T-helper 1 cell treated with Interleukin-12 subunit alpha and Interleukin-12 subunit beta and Interleukin-4 antibody, amounts not matched to agents 30 μg/mL and 1 μg/mL, for 36 hours (primary cell): ENCODE results near the gene RBM23.
A peak's percentile ranks its signal among the peaks of the same experiment; 100 is the strongest.
"Not testable (repeated sequence)": the region's sequence is repeated elsewhere in the genome, so short reads cannot be mapped to it uniquely, and the experiment has no call there.

Experiments
- H3K27ac Mint-ChIP-seq: one replicate; pipeline ENCODE4 v1.8.0; 2021; ENCODE audit warnings: mild to moderate bottlenecking, mixed read lengths
- H3K27me3 Mint-ChIP-seq: one replicate; pipeline ENCODE4 v1.8.0; 2021; ENCODE audit warnings: low read depth, mixed read lengths
- H3K36me3 Mint-ChIP-seq: one replicate; pipeline ENCODE4 v1.8.0; 2021; ENCODE audit warnings: low read depth, mixed read lengths
- H3K4me1 Mint-ChIP-seq: one replicate; pipeline ENCODE4 v1.8.0; 2021; ENCODE audit warnings: low read depth, mixed read lengths
- H3K4me3 Mint-ChIP-seq: one replicate; pipeline ENCODE4 v1.8.0; 2021; ENCODE audit warnings: mild to moderate bottlenecking, moderate library complexity, mixed read lengths
- H3K9me3 Mint-ChIP-seq: one replicate; pipeline ENCODE4 v1.8.0; 2021; ENCODE audit warnings: mixed read lengths

The RBM23 gene

DNA sequence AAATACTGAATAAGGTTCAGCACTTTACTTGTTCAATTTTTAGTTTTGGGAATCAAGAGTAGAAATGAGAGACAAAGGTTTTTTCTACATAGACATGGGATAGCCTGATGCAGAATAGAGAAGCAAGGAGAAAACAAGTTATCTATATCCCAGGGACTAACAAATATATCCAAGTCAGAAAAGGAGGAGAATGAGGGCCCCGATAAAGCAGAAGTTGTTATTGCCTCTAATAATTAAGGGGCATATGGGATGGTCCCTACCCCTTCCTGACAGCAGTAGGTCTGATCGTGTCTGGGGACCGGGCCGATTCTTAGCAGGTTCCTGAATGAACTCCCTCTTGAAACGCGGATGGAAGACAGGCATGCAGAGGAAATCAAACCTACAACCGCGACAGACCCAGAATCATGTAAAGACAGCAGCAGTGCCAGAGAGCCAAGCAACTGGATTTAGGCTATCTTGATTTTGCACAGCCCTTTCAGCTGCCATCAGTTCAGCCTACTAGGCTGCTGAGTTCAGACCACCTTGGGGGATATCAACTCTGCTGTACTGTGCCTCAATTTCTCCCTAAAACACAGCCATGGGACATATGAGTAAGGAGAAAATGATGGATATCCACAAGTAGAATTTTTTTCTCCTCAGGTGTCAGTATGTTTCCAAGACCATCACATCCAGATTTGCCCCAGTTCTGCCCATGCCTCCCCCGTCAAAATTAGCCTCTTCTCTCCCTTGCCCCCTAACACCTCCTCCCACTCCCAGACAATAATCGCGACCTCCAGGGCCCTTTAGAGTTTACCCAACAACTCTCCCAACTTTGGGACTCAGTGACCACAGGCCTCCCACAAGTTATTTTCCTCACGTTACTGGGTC is 9.5 kb upstream of the RBM23 start:
- Mint-ChIP-seq H3K4me1 (peaks cover 24% of the 10 kb centered on the region), H3K9me3 (no peaks in the 10 kb centered on the region), H3K27ac (no peak overlapping the region), H3K36me3 (peaks cover 23% of the 10 kb centered on the region), H3K4me3 (no peak overlapping the region), H3K27me3 (no peaks in the 10 kb centered on the region)

- H3K36me3 Mint-ChIP-seq = peaks cover 38% of the 10 kb centered on the region
- peaks cover 31% of the 10 kb centered on the region for H3K4me1 Mint-ChIP-seq
- no peaks in the 10 kb centered on the region for H3K9me3 Mint-ChIP-seq
- H3K4me3 Mint-ChIP-seq = no peak overlapping the region
- H3K27me3 Mint-ChIP-seq = no peaks in the 10 kb centered on the region
- no peak overlapping the region for H3K27ac Mint-ChIP-seq
Observed at GRCh38 chr14:22926316-22926715, 7.4 kb upstream of the RBM23 start.

DNA sequence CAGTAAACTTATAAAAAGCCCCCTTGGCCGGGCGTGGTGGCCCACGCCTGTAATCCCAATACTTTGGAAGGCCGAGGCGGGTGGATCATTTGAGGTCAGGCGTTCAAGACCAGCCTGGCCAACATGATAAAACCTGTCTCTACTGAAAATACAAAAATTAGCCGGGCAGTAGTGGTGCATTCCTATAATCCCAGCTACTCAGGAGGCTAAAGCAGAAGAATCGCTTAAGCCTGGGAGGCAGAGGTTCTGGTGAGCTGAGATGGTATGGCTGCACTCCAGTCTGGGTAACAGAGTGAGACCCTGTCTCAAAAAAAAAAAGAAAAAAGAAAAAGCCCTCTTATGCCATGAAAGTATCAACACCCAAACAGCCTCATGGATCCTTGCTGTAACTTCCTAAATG is 6.6 kb upstream of the RBM23 start:
- no peak overlapping the region for H3K27ac Mint-ChIP-seq
- no peaks in the 10 kb centered on the region for H3K27me3 Mint-ChIP-seq
- peaks cover 43% of the 10 kb centered on the region for H3K36me3 Mint-ChIP-seq
- H3K9me3 Mint-ChIP-seq = no peaks in the 10 kb centered on the region
- H3K4me3 Mint-ChIP-seq = no peak overlapping the region
- H3K4me1 Mint-ChIP-seq = peaks cover 36% of the 10 kb centered on the region

GRCh38 chr14:22923746-22924145 is 4.8 kb upstream of the RBM23 start:
- H3K27me3 Mint-ChIP-seq = peaks cover 4% of the 10 kb centered on the region
- H3K4me1 Mint-ChIP-seq = peaks cover 47% of the 10 kb centered on the region
- H3K36me3 Mint-ChIP-seq = peaks cover 46% of the 10 kb centered on the region
- H3K27ac Mint-ChIP-seq = no peak overlapping the region
- no peaks in the 10 kb centered on the region for H3K9me3 Mint-ChIP-seq
- no peak overlapping the region for H3K4me3 Mint-ChIP-seq

DNA sequence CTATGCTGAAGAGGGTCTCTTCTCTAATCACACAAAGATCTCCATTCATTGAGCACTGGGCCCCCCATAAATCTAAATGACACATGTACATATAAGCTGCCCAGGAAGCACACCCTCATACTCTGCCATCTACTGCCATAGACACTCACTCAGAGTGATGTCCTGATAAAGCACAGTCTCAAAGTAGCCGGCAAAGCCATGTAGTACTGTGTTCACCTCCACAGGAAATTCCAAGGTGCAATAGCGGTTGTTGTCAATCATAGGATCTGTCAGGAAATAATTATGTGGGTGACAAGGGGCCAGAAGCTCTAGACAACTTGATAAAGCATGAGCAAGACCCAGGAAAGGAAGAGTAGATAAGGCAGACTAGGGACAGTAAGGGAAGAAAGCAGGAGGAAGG is 3.3 kb upstream of the RBM23 start:
- Mint-ChIP-seq H3K4me3 (no peak overlapping the region), H3K9me3 (no peaks in the 10 kb centered on the region), H3K27ac (no peak overlapping the region), H3K27me3 (peaks cover 4% of the 10 kb centered on the region), H3K36me3 (peaks cover 54% of the 10 kb centered on the region), H3K4me1 (peaks cover 48% of the 10 kb centered on the region)

DNA sequence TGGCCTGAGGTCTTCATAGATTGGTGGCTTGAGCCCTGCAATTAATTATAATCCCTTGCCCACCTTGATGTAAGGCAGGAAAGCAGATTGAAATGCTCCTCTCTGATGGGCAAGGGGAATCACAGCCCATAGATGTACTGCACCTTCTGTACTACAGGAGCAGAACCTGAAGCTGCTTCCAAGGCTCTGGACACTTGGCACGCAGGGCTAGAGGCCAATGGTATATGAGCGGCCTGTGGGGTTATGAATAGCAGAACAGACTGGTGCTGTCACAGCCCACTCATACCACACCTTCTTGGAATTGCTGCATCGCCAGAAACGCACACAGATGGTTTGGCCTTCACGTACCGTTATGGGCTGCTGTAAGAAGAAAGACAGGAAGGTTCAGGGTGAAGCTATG is 1.7 kb upstream of the RBM23 start:
- Mint-ChIP-seq H3K9me3 (no peaks in the 10 kb centered on the region), H3K27me3 (peaks cover 4% of the 10 kb centered on the region), H3K4me1 (peaks cover 42% of the 10 kb centered on the region), H3K27ac (no peak overlapping the region), H3K4me3 (no peak overlapping the region), H3K36me3 (peaks cover 48% of the 10 kb centered on the region)

- H3K27ac Mint-ChIP-seq = peak overlapping the region; percentile 100
- peaks cover 4% of the 10 kb centered on the region for H3K27me3 Mint-ChIP-seq
- peaks cover 44% of the 10 kb centered on the region for H3K36me3 Mint-ChIP-seq
- H3K4me1 Mint-ChIP-seq = peaks cover 42% of the 10 kb centered on the region
- peak overlapping the region; percentile 96 for H3K4me3 Mint-ChIP-seq
- H3K9me3 Mint-ChIP-seq = no peaks in the 10 kb centered on the region
Observed at GRCh38 chr14:22919601-22919921, 612 bp upstream of the RBM23 start.

DNA sequence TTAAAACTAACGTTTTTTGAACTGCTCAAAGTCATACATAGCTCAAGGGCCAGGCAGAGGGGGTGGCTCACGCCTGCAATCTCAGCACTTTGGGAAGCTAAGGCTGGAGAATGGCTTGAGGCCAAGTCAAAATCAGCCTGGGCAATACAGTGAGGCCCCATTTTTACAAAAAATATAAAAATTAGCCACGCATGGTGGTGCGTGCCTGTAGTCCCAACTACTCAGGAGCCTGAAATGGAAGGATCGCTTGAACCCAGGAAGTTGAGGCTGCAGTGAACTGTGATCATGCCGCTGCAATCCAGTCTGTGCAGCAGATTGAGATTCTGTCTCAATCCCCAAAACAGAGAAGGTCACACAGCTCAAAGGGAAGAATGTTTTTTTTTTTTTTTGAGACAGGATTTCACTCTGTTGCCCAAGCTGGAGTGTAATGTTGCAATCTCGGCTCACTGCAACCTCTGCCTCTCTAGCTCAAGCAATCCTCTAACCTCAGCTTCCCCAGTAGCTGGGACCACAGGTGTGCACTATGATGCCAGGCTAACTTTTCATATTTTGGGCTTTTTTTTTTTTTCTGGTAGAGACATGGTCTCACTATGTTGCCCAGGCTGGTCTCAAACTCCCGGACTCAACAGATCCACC is 2.9 kb downstream of the RBM23 start:
- H3K4me1 Mint-ChIP-seq = peaks cover 31% of the 10 kb centered on the region
- peaks cover 4% of the 10 kb centered on the region for H3K27me3 Mint-ChIP-seq
- H3K27ac Mint-ChIP-seq = no peak overlapping the region
- H3K4me3 Mint-ChIP-seq = no peak overlapping the region
- no peaks in the 10 kb centered on the region for H3K9me3 Mint-ChIP-seq
- peaks cover 28% of the 10 kb centered on the region for H3K36me3 Mint-ChIP-seq

GRCh38 chr14:22914836-22915235 is 4.1 kb downstream of the RBM23 start:
- not testable (repeated sequence) for H3K9me3 Mint-ChIP-seq, H3K27me3 Mint-ChIP-seq, H3K4me3 Mint-ChIP-seq, H3K27ac Mint-ChIP-seq
- Mint-ChIP-seq H3K4me1 (peaks cover 28% of the 10 kb centered on the region), H3K36me3 (peaks cover 25% of the 10 kb centered on the region)

DNA sequence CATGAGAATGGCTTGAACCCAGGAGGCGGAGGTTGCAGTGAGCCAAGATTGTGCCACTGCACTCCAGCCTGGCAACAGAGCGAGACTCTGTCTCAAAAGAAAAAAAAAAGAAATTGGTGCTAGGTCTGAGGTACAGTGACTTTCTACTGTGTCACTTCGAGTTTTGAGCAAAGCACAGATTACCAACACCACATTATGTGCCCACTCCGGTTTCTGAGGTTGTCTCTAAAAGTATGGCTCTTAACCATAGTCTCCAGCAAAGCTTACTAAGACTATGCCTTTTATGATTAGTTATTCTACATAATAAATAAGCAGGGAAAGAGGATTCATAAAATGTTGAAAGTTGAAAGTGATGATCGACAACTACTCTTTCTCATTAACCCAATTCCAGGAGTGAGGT is 8.0 kb downstream of the RBM23 start:
- no peak overlapping the region for H3K4me3 Mint-ChIP-seq
- H3K27me3 Mint-ChIP-seq = no peaks in the 10 kb centered on the region
- no peaks in the 10 kb centered on the region for H3K9me3 Mint-ChIP-seq
- no peak overlapping the region for H3K27ac Mint-ChIP-seq
- peaks cover 25% of the 10 kb centered on the region for H3K36me3 Mint-ChIP-seq
- peaks cover 3% of the 10 kb centered on the region for H3K4me1 Mint-ChIP-seq

DNA sequence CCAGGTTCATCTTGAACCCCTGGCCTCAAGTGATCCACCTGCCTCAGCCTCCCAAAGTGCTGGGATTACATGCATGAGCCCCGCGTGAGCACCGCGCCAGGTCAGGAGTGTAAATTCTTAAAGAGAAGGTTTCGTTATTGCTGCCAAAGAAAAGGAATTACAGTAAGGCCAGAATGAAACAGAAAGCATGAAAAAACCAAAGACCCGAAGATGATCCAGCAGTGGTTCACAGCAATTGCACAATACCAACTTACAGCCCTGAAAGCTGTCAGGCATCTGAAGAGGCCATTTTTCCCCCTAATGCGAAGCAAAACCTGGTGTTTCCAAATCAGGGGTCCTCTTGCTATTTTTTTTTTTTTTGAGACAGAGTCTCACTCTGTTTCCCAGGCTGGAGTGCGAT is 10.3 kb downstream of the RBM23 start:
- no peak overlapping the region for H3K4me3 Mint-ChIP-seq
- H3K4me1 Mint-ChIP-seq = peaks cover 3% of the 10 kb centered on the region
- H3K27ac Mint-ChIP-seq = peak overlapping the region; percentile 50
- H3K27me3 Mint-ChIP-seq = no peaks in the 10 kb centered on the region
- peaks cover 45% of the 10 kb centered on the region for H3K36me3 Mint-ChIP-seq
- no peaks in the 10 kb centered on the region for H3K9me3 Mint-ChIP-seq

GRCh38 chr14:22907429-22907828 is 11.5 kb downstream of the RBM23 start:
- no peak overlapping the region for H3K27ac Mint-ChIP-seq
- peaks cover 46% of the 10 kb centered on the region for H3K36me3 Mint-ChIP-seq

GRCh38 chr14:22906073-22906472 is 12.9 kb downstream of the RBM23 start:
- Mint-ChIP-seq H3K27me3 (no peaks in the 10 kb centered on the region), H3K9me3 (no peaks in the 10 kb centered on the region), H3K4me3 (no peak overlapping the region), H3K27ac (no peak overlapping the region), H3K4me1 (peaks cover 4% of the 10 kb centered on the region), H3K36me3 (peaks cover 50% of the 10 kb centered on the region)

More at GRCh38 chr14:22907429-22907828, 11.5 kb downstream of the RBM23 start:
- no peaks in the 10 kb centered on the region for H3K9me3 Mint-ChIP-seq
- H3K27me3 Mint-ChIP-seq = no peaks in the 10 kb centered on the region
- no peak overlapping the region for H3K4me3 Mint-ChIP-seq
- H3K4me1 Mint-ChIP-seq = peaks cover 3% of the 10 kb centered on the region

GRCh38 chr14:22905627-22906026 is 13.3 kb downstream of the RBM23 start:
- peaks cover 51% of the 10 kb centered on the region for H3K36me3 Mint-ChIP-seq
- H3K4me1 Mint-ChIP-seq = peaks cover 8% of the 10 kb centered on the region
- no peak overlapping the region for H3K27ac Mint-ChIP-seq
- no peaks in the 10 kb centered on the region for H3K9me3 Mint-ChIP-seq
- no peak overlapping the region for H3K4me3 Mint-ChIP-seq
- no peaks in the 10 kb centered on the region for H3K27me3 Mint-ChIP-seq

GRCh38 chr14:22903742-22904087 is 15.2 kb downstream of the RBM23 start:
- Mint-ChIP-seq H3K27me3 (no peaks in the 10 kb centered on the region), H3K9me3 (no peaks in the 10 kb centered on the region), H3K36me3 (peaks cover 44% of the 10 kb centered on the region), H3K27ac (no peak overlapping the region), H3K4me3 (no peak overlapping the region), H3K4me1 (peaks cover 8% of the 10 kb centered on the region)
